ENCODE data around the gene ATP8B1.
A peak's percentile ranks its signal among the peaks of the same experiment; 100 is the strongest.

Gene ATP8B1

GRCh38 chr18:57629422-57629821, 173.7 kb downstream of the ATP8B1 start:
- DNase-seq = no peak

GRCh38 chr18:57627488-57627887, 175.6 kb downstream of the ATP8B1 start:
- no peak for DNase-seq

- DNase-seq = no peak
Observed at GRCh38 chr18:57624988-57625387, 178.1 kb downstream of the ATP8B1 start.

- DNase-seq = peak in 2 of 51 donors; percentile 42 to 53
Observed at GRCh38 chr18:57621246-57621604, 181.9 kb downstream of the ATP8B1 start.

- DNase-seq = no peak
Observed at GRCh38 chr18:57619876-57620275, 183.2 kb downstream of the ATP8B1 start.

GRCh38 chr18:57618910-57619309, 184.2 kb downstream of the ATP8B1 start:
- DNase-seq = no peak

GRCh38 chr18:57603871-57604270, 199.2 kb downstream of the ATP8B1 start:
- DNase-seq = no peak

All from hypothalamus (tissue), 51 donors.